WI38 (cell line): ENCODE data around the gene RIMBP2.

Experiments used
- H3K4me3 ChIP-seq: 2 replicates; pipeline ENCODE4 v1.5.1; 2011; ENCODE audit warnings: low read depth, mild to moderate bottlenecking, control low read depth, low read length
- TF ChIP-seq, protein P1 (sequence below): IDR thresholded peaks from 2 replicates; pipeline ENCODE4 v1.5.1; 2012; ENCODE audit warnings: low read depth, mild to moderate bottlenecking, control low read depth, low read length

The RIMBP2 gene

DNA sequence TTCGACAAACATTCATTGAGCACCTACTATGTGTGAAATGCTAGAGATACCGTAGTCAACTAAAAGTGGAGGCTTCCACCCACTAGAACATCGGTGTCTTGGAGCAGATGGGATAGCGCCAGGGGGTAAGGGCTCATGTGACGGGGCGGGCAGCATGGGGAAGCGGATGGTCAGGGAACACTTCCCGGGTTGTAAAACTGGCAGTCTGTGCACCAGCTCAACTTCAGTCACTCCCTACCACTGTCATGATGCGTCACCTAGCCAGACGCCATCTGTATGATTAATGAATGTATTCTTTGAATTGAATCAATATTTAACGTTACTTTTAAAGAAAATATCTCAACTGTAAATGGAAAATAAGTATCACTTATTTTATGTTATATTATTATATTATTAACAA is 284.9 kb downstream of the RIMBP2 start:
- TF ChIP-seq, protein P1, sequence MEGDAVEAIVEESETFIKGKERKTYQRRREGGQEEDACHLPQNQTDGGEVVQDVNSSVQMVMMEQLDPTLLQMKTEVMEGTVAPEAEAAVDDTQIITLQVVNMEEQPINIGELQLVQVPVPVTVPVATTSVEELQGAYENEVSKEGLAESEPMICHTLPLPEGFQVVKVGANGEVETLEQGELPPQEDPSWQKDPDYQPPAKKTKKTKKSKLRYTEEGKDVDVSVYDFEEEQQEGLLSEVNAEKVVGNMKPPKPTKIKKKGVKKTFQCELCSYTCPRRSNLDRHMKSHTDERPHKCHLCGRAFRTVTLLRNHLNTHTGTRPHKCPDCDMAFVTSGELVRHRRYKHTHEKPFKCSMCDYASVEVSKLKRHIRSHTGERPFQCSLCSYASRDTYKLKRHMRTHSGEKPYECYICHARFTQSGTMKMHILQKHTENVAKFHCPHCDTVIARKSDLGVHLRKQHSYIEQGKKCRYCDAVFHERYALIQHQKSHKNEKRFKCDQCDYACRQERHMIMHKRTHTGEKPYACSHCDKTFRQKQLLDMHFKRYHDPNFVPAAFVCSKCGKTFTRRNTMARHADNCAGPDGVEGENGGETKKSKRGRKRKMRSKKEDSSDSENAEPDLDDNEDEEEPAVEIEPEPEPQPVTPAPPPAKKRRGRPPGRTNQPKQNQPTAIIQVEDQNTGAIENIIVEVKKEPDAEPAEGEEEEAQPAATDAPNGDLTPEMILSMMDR = no peak
- no peak overlapping the region for H3K4me3 ChIP-seq

DNA sequence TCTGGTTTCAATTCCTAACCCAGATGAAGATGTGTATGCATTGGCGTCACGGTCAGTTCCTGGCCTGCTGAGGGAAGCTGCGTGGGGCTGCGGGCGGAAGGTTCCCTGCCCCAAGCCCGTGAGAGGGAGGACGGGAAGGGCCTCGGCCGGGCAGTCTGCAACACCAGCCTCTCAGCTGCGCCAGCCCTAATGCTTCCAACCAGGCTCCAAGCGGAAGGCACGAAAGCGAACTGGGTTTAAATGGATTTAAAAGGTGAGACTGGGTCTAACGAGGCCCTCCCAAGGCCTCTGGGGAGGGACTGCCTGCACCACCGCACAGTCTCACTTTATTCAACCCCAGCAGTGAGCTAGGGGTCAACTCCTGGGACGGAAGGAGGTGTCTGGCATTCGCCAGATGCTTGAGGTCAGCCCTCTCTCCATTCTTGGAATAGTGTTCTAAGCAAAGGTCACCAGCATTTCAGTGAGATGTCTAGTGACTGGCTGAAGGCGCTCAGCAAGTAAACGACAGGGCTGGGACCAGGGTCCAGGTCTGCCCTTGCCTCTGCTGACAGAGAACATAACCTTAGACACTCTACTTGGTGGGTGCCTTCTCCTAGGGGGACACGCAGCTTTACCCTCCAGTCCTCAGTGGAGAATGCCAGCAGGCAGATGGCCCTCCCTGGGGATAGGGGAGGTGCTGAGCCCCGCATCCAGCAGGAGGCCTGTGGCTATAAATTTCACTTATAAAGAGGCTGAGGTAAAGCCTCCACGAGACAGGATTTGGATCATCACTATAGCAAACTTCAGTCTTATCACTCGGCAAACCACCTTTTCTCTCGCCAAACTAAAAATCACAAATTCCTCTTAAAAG is 286.2 kb downstream of the RIMBP2 start:
- no peak overlapping the region for H3K4me3 ChIP-seq
- TF ChIP-seq, protein P1 = no peak

DNA sequence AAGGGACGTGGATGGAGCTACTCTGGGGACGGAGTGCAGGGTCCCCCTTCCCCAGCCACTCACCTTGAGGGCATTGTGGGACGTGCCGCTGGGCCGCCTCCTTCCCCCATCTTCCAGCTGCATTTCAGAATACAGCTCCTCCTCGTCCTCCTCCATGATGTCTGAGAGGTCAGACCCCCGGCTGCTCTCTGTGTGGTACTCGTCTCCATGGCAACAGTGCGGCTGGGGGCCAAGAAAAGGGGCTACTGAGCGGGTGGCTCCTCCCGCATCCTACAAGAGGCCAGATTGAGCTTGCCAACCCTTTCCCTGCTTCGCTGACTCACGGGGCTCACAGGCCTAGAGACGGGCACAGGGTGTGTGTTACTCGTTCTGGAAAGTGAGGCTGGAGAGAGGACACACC is 288.0 kb downstream of the RIMBP2 start:
- TF ChIP-seq, protein P1 = no peak
- H3K4me3 ChIP-seq = no peak overlapping the region

DNA sequence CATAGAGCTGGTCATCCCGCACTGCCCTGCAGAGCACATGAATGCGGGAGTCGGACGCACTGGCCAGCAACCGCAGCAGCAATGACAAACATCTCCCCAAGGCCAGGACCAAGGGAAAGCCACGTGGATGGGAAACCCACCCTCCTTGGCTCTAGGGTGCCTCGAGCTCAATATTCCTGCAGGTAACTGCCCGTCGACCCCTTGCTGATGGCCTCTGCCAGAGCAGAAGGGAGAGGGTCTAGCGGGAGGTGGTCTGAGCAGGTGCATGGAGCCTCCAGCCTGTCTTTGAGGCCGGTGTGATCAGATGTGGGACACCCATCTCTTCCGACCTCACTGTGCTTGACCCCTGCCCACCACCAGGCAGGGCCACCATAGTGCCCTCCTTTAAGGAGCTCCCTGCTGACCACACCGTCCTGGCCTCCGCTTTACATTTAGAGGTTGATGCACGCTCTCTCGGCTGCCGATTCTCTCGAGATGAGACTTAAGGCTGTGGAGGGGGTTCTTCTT is 288.7 kb downstream of the RIMBP2 start:
- no peak overlapping the region for H3K4me3 ChIP-seq
- TF ChIP-seq, protein P1 = no peak

DNA sequence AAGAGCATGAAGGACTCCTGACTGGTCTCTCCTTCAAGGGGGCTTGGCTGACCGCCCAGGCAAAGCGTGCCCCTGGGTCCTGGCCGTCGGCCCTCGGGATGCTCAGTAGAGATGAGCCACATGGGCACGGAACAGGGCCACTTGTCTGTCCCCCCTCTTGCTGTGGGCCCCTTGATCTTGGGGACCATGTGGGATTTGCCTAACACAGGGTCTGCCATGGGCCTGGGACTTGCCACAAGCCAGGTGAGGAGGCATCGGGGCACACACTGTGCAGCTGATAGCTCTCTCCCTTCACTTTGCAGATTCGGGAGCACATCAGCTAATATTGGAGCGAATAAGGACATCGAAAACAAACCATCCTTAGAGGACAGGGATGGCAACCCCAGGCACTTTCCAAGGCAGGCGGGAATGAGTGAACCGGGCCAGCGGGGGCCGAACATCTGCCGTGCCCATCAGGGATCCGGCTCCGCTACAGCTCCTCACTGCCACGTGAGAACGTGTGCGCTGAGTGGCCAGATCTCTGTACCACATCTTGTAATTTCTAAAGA is 290.3 kb downstream of the RIMBP2 start:
- H3K4me3 ChIP-seq = no peak overlapping the region
- TF ChIP-seq, protein P1 = no peak

DNA sequence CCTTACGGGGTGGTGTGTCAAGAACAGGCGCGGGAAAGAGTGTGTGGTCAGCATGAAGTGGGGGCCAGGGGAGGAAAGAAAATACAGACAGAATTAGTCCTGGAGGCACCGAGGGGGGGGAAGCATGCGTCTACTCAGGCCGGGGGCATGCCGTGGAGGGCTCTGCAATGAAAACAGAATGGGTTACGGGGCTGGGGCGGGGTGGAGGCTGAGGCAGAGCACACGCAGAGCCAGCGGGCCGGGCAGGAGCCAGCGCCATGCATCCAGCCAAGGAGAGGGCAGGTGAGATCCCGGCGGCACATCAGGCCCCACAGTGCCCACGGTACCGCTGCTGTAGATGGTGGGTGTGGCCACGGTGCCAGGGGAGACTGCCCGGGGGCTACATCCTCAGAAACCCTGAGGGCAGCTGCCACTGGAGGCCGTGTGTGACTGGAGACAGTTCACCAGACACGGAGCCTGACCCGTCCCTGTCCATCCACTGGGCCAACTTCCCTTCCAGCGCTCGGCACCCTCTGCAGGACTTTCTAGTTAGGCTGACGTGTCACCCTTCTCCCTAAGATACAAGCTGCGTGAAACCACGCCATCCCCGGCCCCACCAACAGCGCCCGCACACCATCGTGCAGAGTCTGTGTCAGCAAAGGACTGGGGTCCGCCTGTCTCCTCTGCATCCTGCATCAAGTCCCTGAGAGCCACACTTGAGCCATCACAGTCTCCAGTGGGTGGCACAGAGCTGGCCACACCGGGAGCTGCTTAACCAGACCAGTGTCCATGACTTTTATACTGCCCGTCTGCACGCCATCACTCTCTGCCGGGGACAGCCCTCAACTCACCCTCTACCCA is 291.0 kb downstream of the RIMBP2 start:
- TF ChIP-seq, protein P1 = no peak

More for the DNA sequence above, 291.0 kb downstream of the RIMBP2 start:
- no peak overlapping the region for H3K4me3 ChIP-seq
